Uterus (tissue), 2 donors: ENCODE results near the gene KMT2E.

Experiments
- POLR2A ChIP-seq, 2 donors: fragments of 450-650 bp; IDR thresholded peaks; one replicate each; pipeline ENCODE4 v1.6.1; 2016; ENCODE audit warnings: antibody characterized with exemption in 2 of 2, mild to moderate bottlenecking in 1 of 2, moderate library complexity in 1 of 2
- TF ChIP-seq, protein P1 (sequence below), 4 experiments: fragments of 200-600 bp in 2 of 4; fragments of 450-650 bp in 2 of 4; sonication (generic) in 2 of 4; IDR thresholded peaks; one replicate each; pipeline ENCODE4 v1.5.1; 2016 to 2019; ENCODE audit warnings: antibody characterized with exemption in 4 of 4, mild to moderate bottlenecking in 2 of 4, moderate library complexity in 1 of 4

DNA sequence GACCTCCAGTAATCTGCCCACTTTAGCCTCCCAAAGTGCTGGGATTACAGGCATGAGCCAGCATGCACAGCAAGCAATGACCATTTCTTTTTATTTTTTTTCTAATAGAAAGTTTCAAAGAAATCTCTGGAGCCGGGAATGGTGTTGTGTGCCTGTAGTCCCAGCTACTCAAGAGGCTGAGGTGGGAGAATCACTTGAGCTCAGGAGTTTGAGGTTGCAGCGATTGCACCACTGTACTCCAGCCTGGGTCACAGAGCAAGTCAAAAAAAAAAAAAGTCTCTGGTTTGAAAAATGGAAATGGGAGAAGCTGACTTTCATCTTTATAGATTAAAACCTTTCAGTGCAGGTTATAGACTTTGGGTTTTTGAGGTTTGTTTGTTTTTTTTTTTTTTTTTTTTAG, 44.8 kb upstream of the KMT2E start:
- TF ChIP-seq, protein P1, sequence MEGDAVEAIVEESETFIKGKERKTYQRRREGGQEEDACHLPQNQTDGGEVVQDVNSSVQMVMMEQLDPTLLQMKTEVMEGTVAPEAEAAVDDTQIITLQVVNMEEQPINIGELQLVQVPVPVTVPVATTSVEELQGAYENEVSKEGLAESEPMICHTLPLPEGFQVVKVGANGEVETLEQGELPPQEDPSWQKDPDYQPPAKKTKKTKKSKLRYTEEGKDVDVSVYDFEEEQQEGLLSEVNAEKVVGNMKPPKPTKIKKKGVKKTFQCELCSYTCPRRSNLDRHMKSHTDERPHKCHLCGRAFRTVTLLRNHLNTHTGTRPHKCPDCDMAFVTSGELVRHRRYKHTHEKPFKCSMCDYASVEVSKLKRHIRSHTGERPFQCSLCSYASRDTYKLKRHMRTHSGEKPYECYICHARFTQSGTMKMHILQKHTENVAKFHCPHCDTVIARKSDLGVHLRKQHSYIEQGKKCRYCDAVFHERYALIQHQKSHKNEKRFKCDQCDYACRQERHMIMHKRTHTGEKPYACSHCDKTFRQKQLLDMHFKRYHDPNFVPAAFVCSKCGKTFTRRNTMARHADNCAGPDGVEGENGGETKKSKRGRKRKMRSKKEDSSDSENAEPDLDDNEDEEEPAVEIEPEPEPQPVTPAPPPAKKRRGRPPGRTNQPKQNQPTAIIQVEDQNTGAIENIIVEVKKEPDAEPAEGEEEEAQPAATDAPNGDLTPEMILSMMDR (IDR thresholded peaks at IDR 0.05): no peak
- TF ChIP-seq POLR2A (IDR thresholded peaks at IDR 0.05): no peak
